ENCODE data around the gene CRYBG3.

DNA sequence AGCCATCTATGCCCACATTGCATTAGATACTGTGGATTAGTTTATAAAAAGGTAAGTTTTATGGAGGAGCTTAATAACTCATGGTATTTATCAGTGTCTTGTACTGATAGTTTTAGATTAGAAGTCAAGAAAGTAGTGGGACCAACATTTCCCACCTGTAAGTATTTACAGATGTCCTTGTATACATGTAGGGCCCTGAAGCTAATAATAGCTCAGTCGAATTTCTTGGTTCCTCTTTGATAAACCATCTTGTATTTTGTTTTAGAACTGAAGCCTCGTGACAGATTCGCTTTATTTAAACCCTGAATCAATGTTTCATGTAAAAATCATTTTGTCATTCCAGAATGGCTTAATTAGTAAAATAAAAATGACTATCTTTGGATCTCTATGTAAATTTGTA lies 73.4 kb downstream of the CRYBG3 start:
- TF ChIP-seq, protein P1, sequence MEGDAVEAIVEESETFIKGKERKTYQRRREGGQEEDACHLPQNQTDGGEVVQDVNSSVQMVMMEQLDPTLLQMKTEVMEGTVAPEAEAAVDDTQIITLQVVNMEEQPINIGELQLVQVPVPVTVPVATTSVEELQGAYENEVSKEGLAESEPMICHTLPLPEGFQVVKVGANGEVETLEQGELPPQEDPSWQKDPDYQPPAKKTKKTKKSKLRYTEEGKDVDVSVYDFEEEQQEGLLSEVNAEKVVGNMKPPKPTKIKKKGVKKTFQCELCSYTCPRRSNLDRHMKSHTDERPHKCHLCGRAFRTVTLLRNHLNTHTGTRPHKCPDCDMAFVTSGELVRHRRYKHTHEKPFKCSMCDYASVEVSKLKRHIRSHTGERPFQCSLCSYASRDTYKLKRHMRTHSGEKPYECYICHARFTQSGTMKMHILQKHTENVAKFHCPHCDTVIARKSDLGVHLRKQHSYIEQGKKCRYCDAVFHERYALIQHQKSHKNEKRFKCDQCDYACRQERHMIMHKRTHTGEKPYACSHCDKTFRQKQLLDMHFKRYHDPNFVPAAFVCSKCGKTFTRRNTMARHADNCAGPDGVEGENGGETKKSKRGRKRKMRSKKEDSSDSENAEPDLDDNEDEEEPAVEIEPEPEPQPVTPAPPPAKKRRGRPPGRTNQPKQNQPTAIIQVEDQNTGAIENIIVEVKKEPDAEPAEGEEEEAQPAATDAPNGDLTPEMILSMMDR (conservative IDR thresholded peaks at IDR 0.05) = no peak
- TF ChIP-seq EZH2 (IDR thresholded peaks at IDR 0.05; ENCODE audit: low read depth) = no peak
